Stimulated activated CD8-positive, alpha-beta memory T cell treated with anti-CD3 and anti-CD28 coated beads, Interleukin-4, amount 100 ng/mL, for 48 hours (primary cell): ENCODE data around the gene PAQR6.

ENCODE experiments used
- DNase-seq: peaks from one replicate; pipeline ENCODE4 v3.0.0-alpha.2; 2020

Gene PAQR6

GRCh38 chr1:156262461-156263287, 14.8 kb upstream of the PAQR6 start:
- DNase-seq, result no peak

- DNase-seq, result no peak
Measured at GRCh38 chr1:156260896-156261295, 13.0 kb upstream of the PAQR6 start.

- no peak for DNase-seq
Measured at GRCh38 chr1:156259805-156260204, 11.9 kb upstream of the PAQR6 start.

- DNase-seq, result no peak
Measured at GRCh38 chr1:156258859-156259258, 11.0 kb upstream of the PAQR6 start.

- no peak for DNase-seq
Measured at GRCh38 chr1:156257711-156258110, 9.9 kb upstream of the PAQR6 start.

GRCh38 chr1:156253634-156254033, 5.8 kb upstream of the PAQR6 start:
- no peak for DNase-seq

GRCh38 chr1:156251527-156251926, 3.7 kb upstream of the PAQR6 start:
- DNase-seq, result no peak

- DNase-seq, result no peak
Measured at GRCh38 chr1:156249593-156249992, 1.7 kb upstream of the PAQR6 start.

GRCh38 chr1:156248323-156248683, 447 bp upstream of the PAQR6 start:
- no peak for DNase-seq

- DNase-seq, result no peak
Measured at GRCh38 chr1:156246781-156247459, 936 bp downstream of the PAQR6 start.

GRCh38 chr1:156246241-156246780, 1.5 kb downstream of the PAQR6 start:
- DNase-seq, result no peak

GRCh38 chr1:156245451-156246232, 2.2 kb downstream of the PAQR6 start:
- DNase-seq, result peak; percentile 55

GRCh38 chr1:156244712-156245111, 3.1 kb downstream of the PAQR6 start:
- no peak for DNase-seq

- no peak for DNase-seq
Measured at GRCh38 chr1:156244126-156244525, 3.7 kb downstream of the PAQR6 start.

- no peak for DNase-seq
Measured at GRCh38 chr1:156242738-156243137, 5.1 kb downstream of the PAQR6 start.

- DNase-seq, result no peak
Measured at GRCh38 chr1:156241926-156242325, 5.9 kb downstream of the PAQR6 start, which contains the start of gene BGLAP. Gene BGLAP, plus strand, starts transcription at chr1:156242184. Its CDS starts 48 bp downstream, at chr1:156242232.

GRCh38 chr1:156241311-156241811, 6.5 kb downstream of the PAQR6 start:
- DNase-seq, result no peak

GRCh38 chr1:156238248-156238647, 9.6 kb downstream of the PAQR6 start:
- DNase-seq, result no peak

- DNase-seq, result no peak
Measured at GRCh38 chr1:156236164-156236563, 11.7 kb downstream of the PAQR6 start.

- no peak for DNase-seq
Measured at GRCh38 chr1:156233426-156234127, 14.3 kb downstream of the PAQR6 start.

- no peak for DNase-seq
Measured at GRCh38 chr1:156232201-156232894, 15.5 kb downstream of the PAQR6 start.

- no peak for DNase-seq
Measured at GRCh38 chr1:156230473-156230837, 17.4 kb downstream of the PAQR6 start.
